GM18520 (cell line): ENCODE results near the gene CMIP.

Experiments used
- ATAC-seq: cut with Tn5 transposase; IDR thresholded peaks from one replicate; pipeline ENCODE4 v1.9.1; 2021; ENCODE audit not compliant: unreplicated experiment

Gene CMIP

DNA sequence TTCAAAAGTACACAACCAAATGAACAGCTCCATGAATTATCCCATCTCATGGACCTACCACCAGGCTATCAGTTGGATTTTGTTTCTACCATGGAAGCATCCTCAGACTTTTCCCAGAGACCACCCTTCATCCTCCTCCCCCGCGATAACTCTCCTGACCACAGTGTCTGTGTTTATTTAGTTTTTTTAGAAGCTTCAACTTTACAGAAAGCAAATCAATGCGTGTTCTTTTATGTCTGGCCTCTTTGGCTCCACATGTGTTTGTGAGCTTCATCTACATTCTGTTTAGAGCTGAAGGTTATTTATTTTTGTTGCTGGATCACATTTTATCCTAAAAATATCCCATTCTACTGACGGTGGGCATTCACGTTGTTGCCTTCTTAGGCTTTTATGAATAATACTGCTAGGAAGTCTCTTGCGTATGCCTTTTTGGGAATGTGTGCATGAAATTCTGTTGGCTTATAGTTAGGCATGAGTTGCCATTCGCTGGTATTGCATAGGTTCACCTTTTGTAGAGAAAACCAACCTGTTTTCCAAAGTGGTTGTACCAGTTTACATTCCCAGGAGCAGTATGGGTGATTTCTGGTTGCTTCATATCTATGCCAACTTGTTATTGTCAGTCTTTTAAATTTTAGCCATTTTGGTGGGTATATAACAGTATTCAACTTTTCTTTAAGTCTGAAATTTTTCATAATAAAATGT, 83.0 kb downstream of the CMIP start:
- no peak for ATAC-seq

DNA sequence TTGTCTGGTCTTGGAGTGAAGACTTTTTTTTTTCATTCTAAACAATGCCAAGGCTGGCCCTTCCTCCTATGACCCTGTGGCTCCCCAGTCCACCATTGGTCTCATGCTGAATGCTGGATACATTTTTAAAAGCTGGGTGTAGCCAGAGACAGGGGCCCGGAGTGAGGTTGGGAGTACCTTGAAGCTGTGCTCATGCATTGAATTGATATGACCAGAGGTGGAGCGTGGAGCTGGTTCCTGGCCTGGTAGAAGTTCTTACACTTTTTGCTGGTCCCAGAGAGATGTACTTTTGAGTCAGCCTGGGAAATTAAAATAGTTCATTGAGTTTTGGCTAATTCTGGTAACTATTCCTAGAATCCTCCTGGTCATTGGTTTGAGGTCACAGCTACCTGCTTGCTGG, 83.6 kb downstream of the CMIP start:
- ATAC-seq = no peak

DNA sequence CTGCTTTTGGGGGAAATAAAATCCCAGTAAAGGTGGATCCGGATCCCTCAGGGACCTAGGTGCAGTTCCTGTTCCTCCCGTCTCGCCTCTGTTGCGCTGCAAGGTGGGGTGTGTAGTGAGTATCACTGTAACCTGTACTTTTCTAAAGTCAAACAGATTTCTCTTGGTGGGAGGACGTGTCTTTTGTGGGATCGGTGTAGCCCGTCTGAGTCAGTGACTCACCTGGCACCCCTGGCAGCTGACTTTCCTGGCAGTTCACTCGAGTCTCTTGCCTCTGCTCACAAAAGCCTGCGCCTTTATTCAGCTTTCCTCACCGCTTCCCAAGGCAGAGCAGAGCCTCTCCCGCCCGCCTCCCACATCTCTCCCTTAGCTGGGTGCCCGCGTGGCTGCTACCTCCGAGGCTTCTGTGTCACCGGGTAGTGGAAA, 85.7 kb downstream of the CMIP start:
- no peak for ATAC-seq

DNA sequence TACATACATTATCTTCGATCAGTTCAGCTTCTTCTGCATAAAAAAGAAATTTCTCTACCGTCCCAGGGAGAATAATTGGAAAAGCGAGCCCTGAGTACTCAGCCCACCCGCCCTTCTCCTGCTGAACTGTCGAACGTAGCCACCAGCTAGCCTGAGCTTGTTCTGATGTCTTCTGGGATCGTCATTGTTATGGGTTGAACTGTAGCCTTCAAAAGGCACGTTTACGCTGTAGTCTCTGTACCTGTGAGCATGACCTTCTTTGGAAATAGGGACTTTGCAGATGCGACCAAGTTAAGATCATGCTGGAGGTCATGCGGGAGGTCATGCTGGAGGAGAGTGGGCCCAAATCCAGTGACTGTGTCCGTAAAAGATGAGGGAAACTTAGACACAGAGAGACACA, 86.2 kb downstream of the CMIP start:
- ATAC-seq = no peak

DNA sequence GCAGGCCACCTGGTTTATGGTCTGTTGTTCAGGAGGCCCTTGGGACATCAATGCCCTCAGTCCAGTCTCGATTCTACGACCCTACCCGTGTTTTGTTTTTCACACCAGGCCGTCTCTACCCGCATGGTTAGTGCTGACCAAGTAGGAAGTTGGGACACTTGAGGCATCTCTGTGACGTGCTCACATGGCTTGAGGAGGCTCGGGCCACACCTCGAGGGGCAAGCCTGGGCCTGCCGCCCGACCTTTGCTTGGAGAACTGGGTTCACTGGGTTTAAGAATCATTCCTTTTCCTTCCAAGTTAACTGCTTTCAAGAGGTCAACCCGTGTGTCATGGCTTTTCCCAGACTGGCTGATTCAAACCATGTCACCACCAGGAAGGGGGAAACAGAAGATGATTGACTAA, 86.8 kb downstream of the CMIP start:
- ATAC-seq = no peak

DNA sequence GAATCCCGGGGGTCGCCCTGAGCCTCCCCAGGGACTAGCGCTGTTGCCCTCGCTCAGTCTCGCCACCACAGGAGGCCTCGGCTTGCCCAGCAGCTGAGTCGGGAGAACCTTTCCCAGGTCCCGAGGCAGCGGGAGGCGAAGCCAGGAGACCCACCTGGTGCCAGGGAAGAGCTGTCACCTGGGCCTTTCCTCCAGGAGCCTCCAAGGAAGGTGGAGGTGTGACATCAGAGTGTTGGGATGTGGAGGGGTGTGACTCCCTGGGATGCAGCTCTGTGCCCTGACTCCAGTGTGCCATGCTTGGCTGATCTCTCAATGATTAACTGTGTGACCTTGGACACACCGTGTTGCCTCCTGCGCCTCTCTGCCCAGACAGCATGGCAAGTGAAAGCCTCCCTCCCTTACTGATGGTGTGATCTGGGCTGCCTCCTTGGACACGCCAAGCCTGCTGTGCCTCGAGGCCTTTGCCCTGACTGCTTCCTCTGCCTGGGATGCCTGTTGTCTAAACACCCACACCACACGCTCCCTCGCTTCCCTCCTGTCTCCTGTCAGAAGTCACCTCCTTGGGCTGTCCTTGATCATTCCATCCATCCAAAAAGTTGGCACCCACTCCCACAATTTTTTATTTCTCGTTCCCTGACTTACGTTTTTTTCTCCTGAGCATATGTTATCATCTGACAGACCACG, 88.0 kb downstream of the CMIP start:
- no peak for ATAC-seq

DNA sequence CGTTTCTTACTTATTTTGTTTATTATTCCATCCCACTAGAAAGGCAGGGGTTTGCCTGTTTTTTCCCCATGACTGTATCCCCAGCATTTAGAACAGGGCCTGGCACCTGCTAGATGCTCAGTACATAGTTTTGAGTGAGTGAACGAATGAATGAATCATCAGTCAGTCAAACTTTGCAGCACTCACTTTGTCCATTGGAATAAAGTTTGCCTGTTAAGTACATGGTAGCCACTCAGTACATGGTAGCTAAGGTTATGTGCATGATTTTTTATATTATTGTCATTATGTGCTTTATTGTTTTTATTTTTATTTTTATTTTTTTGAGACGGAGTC, 88.5 kb downstream of the CMIP start:
- no peak for ATAC-seq

DNA sequence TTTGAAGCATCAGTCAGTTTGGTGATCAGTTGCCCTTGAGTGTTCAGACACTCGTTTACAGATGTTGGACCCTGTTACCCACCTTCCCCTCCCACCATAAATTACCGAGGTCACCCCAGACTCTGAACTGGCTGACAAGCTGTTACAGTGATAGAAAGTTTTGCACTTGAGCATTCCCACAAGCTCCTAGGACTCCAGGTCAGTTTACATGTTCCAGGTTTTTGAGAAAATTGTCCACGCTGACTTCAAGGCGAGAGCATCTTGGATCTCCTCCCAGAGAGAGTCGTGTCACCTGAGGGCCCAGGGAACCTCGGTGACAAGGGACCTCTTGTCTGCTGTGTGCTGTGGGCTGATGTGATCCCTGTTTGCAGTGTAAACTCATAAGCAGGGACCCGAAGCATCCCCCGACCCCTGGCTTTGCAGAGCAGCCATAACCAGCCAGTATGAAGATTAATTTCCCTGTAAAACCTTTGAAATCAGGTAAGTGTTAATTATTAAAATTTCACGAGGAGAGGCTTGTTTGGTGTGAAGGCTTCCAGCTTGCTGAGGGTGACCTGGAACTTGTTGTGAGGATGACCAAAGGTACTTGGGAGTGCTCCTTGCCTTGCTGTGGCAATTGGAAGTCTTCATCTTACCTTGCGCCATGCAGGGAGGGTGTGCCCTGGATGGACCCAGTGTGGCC, 91.2 kb downstream of the CMIP start:
- ATAC-seq = no peak

DNA sequence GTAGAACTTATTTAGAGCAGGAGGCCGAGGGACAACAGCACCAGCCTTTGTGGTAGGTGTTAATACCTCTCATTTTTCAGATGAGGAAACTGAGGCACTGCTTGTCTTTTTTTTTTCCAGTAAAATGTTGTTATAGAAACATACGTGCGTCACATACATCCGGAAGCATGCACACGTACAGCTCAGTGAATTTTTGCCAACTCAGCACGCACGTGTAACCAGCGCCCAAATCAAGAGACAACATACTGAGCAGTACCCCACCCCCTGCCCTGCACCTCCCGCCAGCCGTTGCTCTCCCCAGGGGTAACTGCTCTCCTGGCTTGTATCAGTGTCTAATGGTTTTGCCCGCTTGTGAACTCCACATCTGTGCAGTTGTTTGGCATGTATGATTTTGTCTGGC, 92.0 kb downstream of the CMIP start:
- ATAC-seq = no peak

DNA sequence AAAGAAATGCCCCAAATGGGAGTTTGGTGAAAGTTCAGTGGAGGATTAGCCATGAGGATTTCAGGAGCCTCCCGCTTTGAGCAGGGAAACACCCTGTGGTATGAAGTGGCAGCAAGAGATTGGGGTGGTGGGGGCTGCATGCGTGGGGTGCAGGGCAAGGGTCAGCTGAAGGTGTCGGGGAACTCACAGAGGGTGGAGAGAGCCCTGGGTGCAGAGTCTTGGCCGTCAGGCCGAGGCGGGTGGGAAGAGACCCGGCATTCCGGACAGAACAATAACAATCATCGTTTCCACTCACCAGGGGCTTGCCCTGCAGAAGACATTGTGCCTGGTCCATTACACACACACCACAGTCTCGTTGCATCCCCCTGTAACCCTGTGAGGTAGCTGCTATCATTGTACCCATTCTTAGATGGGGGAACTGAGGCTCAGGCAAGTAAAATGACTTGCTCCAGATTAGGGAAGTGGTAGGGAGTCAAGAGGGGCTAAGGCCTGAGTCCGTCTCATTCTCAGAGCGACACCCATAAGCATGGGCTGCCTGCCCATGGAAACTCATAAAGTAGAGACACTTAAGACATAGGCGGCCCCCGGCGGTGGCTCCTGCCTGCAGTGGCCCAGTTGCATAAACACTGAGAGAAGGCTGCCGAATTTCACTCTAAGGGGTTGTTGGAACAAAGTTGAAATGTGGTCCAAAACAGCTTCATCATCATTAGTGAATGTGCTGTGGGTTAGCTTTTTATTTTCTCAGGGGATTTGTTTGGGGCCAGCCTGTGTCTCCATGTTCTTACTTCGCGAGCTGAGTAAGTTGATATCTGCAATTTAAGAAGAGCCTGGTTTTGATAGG, 93.3 kb downstream of the CMIP start:
- ATAC-seq = no peak

DNA sequence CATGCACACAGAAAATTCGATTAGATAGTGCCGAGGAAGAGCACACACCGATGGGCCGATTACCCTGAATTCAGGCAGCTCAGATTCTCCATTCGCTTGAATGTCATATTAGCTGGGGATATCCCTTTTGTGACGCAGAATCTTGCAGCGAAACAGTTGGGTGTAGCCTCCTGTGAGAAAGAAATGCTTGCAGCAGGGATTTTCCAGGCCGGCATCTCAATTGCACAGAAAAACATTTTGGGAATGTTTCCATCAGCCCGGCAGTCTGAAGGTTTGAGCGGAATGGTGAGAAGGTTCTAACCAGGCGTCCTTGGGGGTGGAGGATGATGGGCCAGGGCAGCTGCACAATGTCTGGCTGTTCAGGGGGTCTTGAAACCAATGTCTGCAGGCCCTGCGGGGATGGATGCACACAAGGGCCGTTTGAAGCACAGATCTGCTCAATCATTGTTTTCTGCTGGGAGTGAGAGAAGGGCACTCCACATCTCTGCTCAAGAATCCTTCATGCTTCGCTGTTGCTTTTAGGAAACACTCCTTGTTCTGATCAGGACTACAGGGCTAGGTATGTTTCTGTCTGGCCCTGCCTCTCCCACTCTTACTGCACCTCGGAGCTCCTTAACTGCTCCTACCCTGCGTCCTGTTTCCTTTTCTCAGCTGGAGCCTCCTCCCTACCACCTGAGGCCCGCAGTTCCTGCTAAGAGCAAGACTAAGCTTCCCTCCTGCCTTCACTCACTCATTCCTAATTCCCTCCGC, 94.6 kb downstream of the CMIP start:
- no peak for ATAC-seq

DNA sequence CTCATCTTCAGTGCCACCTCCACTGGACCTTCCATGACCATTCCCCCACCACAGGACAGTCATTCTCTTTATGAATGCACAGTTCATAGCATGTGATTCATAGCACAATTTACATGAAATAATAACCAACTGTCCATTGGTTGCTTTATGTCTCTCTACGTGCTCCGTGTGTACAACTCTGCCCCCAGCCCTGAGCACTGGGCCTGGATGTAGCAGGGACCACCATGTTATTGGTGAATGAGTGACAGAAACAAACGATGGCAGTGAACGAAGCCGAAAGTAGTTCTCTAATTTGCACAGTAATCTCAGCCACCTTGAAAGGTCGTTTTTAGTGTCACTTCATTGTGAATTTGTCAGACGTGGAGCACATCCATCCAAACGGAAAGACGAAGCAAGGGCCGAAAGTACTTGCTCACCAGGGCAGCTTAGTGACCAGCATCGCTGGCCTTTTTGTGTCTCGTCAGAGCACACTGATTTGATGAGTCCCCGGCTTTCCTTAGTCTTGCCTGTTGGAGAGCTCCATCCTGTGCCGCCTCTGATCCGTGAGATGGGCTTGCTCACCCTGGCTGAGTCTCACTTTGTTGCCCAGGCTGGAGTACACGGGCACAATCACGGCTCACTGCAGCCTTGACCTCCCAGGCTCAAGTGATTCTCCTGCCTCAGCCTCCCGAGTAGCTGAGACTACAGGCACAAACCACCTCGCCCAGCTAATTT, 95.3 kb downstream of the CMIP start:
- no peak for ATAC-seq

DNA sequence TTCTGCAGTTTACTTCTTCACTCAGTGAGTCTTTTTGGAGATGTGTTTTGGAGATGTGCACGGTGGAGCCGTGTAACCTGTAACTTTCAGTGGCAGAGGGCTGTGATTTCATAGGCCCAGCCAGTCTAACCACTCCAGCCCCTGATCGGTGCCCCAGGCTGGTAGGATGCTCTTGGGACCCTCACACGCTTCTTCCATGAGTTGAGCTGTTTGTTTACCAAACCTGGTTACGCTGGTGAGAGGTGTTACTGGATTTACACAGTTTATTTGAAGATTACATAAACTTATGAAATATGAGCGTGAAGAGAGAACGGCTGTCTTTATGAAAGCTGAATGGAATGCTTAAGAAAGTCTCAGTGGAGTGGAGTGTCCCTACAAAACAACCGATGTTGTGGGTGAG, 96.7 kb downstream of the CMIP start:
- ATAC-seq = no peak

DNA sequence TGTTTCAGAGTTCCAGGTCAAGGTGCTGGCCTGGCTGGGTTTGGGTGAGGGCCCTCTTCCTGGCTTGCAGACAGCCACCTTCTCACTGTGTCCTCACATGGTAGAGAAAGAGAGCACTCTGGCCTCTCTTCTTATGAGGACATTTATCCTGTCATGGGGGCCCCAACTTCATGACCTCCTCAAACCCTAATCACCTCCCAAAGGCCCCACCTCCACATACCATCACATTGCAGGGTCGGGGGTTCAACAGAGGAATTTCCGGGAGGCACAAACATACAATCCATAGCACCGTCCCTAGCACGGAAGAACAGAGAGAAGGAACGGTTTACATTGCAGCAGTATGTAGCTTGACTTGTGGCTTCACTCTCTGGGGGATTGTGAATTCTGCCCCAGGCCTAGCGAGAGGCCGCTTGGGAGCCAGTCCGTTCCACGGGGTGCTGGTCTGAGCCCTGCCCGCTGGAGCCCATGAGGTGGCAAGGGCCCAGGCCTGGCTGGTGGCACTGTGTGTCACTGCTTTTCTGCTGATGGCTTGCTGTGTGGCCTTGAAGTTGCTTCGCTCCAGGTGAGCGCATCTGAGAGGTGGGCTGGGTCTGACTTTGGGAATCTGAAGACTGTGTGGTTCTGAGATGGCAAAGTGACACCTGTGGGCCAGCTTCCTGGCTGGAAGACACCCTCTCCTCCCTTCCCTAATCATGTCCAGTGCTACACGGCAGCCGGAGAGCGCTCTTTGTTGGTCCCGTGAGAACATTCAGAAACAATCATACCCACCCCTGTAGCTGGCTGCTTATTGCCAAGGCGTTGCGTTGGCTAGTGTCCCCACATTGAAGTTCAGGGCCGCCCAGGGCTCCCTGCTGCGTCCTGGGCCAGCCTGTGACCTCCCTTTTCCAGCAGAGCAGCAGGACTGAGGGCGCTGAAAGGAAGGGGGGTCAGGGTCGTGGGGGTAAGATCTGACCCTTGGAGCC, 98.3 kb downstream of the CMIP start:
- no peak for ATAC-seq

DNA sequence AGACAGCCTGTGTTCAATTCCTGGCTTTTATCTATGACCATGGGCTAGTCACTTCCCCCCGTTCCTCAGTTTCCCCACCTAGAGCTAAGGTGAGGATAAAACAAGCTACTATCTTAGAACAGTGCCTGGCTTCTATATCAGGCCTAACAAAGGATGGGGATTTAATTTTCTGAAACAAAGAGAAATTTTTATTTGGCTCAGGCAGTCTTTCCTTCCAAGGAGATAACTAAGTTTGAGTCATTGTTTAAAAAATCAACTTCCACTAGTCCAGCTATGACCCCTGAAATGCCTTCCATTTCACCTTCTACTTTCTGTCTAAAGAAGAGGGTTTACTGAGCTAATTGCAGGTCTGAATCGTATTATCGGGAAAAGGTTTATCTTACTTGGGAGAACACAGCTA, 99.0 kb downstream of the CMIP start:
- no peak for ATAC-seq

DNA sequence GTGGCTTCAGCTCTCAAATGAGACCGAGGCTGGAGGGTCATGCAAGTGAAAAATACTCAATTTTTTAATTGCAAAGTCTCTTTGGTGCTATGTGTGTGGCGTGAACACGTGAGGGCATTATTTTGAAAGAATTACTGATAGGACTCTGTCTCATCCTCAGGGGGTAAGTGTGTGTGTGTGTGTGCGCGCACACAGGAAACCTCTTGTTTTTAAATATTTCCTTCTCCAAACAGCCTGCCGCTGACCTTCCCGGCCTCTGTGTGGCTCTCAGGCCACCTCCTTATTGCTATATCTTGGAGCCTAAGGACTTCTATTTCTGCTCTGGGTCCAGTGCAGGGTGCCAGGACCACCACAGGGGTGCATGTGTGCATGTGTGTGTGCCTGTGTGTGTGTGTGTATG, 99.7 kb downstream of the CMIP start:
- no peak for ATAC-seq

DNA sequence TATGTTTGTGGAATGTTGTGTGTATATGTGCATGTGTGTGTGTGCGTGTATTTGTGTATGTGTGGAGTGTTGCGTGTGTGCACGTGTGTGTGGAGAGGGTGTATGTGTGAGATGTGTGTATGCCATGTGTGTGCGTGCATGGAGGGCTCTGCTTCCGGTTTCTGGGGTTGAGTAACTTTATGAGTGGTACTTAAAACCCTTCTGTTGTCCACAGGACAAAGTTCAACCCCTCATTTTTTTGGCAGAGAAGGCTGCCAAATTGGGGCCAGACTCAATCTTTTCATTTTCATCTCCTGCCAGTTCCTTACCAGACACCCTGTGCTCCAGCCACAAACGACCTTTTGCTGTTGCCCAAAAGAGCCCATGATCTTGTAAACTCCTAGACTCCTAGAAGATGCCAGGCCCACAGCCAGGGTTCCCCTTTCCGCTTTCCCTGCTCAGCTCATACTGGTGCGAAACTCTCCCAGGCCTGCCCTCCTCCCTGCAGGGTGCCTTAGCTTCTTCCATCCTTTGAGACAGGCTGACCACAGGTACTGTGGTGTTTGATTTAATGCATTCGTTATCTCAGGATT, 100.2 kb downstream of the CMIP start:
- ATAC-seq = no peak

DNA sequence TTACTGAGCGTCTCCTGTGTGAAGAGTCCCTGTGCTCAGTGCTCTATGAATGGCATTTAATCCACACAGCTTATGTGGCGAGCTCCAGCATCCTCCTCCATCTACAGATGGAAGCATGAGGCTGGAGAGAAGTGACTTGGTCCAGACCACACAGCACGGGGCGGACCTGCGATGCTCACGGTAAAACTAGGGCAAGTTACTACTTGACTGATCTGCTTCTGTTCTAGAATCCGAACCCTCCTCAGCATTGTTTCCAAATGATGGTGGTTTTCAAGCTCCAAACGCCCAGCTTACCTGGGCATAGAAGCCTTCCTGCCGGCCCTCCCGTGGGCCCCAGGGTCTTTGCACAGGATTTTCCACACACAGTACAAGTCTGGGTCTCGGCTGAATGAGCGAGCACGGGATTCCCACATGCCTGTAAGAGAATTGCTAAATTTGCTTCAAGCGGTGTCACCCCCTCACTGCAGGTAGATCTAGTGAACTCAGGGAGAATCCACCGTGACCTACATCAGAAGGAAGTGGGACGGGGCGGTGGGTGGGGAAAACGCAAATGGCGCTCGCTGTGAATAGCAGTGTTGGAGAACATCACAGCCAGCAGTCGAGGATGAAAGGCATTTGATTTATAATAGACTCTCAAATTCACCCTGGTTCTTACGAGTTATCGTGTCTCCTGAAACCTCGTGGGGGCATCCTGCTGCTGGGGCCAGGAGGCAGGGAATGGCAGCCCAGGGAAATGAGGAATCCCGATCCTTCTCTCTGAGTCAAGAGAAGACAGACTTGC, 101.1 kb downstream of the CMIP start:
- ATAC-seq = no peak
